ENCODE results near the gene DMTF1.
A peak's percentile ranks its signal among the peaks of the same experiment; 100 is the strongest.
"Not testable (repeated sequence)": the region's sequence is repeated elsewhere in the genome, so short reads cannot be mapped to it uniquely, and the experiment has no call there.

Gene DMTF1

GRCh38 chr7:87152112-87152896 is at the start of gene DMTF1:
Gene DMTF1, plus strand, starts transcription at chr7:87152453. Its CDS starts 12,489 bp downstream, at chr7:87164942.
- peak; percentile 71 to 76 for DNase-seq (ENCODE audit: low read depth in 1 of 2, low spot score in 1 of 2)

GRCh38 chr7:87105401-87105800 is 46.9 kb upstream of the DMTF1 start:
- DNase-seq (ENCODE audit: low read depth in 1 of 2, low spot score in 1 of 2) = no peak

- DNase-seq (ENCODE audit: low read depth in 1 of 2, low spot score in 1 of 2) = no peak
Observed at GRCh38 chr7:87106974-87107612, 45.2 kb upstream of the DMTF1 start.

GRCh38 chr7:87107949-87108776 is 44.1 kb upstream of the DMTF1 start:
- no peak for DNase-seq (ENCODE audit: low read depth in 1 of 2, low spot score in 1 of 2)

GRCh38 chr7:87110778-87111177 is 41.5 kb upstream of the DMTF1 start:
- no peak for DNase-seq (ENCODE audit: low read depth in 1 of 2, low spot score in 1 of 2)

GRCh38 chr7:87111877-87112276 is 40.4 kb upstream of the DMTF1 start:
- DNase-seq (ENCODE audit: low read depth in 1 of 2, low spot score in 1 of 2) = no peak

- no peak for DNase-seq (ENCODE audit: low read depth in 1 of 2, low spot score in 1 of 2)
Observed at GRCh38 chr7:87113077-87113476, 39.2 kb upstream of the DMTF1 start.

GRCh38 chr7:87113904-87114303 is 38.3 kb upstream of the DMTF1 start:
- not testable (repeated sequence) for DNase-seq (ENCODE audit: low read depth in 1 of 2, low spot score in 1 of 2)

- DNase-seq (ENCODE audit: low read depth in 1 of 2, low spot score in 1 of 2) = not testable (repeated sequence)
Observed at GRCh38 chr7:87115772-87116171, 36.5 kb upstream of the DMTF1 start.

GRCh38 chr7:87116315-87116714 is 35.9 kb upstream of the DMTF1 start:
- no peak for DNase-seq (ENCODE audit: low read depth in 1 of 2, low spot score in 1 of 2)

GRCh38 chr7:87119581-87119980 is 32.7 kb upstream of the DMTF1 start:
- no peak for DNase-seq (ENCODE audit: low read depth in 1 of 2, low spot score in 1 of 2)

GRCh38 chr7:87123105-87123504 is 29.1 kb upstream of the DMTF1 start:
- DNase-seq (ENCODE audit: low read depth in 1 of 2, low spot score in 1 of 2) = no peak

- DNase-seq (ENCODE audit: low read depth in 1 of 2, low spot score in 1 of 2) = no peak
Observed at GRCh38 chr7:87127019-87127418, 25.2 kb upstream of the DMTF1 start.

- DNase-seq (ENCODE audit: low read depth in 1 of 2, low spot score in 1 of 2) = no peak
Observed at GRCh38 chr7:87128861-87129267, 23.4 kb upstream of the DMTF1 start.

GRCh38 chr7:87129332-87129731 is 22.9 kb upstream of the DMTF1 start:
- DNase-seq (ENCODE audit: low read depth in 1 of 2, low spot score in 1 of 2) = no peak

- no peak for DNase-seq (ENCODE audit: low read depth in 1 of 2, low spot score in 1 of 2)
Observed at GRCh38 chr7:87129848-87130247, 22.4 kb upstream of the DMTF1 start.

- no peak for DNase-seq (ENCODE audit: low read depth in 1 of 2, low spot score in 1 of 2)
Observed at GRCh38 chr7:87131771-87132170, 20.5 kb upstream of the DMTF1 start.

GRCh38 chr7:87137271-87137670 is 15.0 kb upstream of the DMTF1 start:
- DNase-seq (ENCODE audit: low read depth in 1 of 2, low spot score in 1 of 2) = no peak

GRCh38 chr7:87139514-87139913 is 12.7 kb upstream of the DMTF1 start:
- no peak for DNase-seq (ENCODE audit: low read depth in 1 of 2, low spot score in 1 of 2)

GRCh38 chr7:87140271-87140748 is 11.9 kb upstream of the DMTF1 start:
- no peak for DNase-seq (ENCODE audit: low read depth in 1 of 2, low spot score in 1 of 2)

- DNase-seq (ENCODE audit: low read depth in 1 of 2, low spot score in 1 of 2) = no peak
Observed at GRCh38 chr7:87144173-87144657, 8.0 kb upstream of the DMTF1 start.

Data from stimulated activated CD4-positive, alpha-beta T cell treated with anti-CD3 and anti-CD28 coated beads, Interleukin-15, amount 100 ng/mL, for 1 hour (primary cell).